Cardiac fibroblast (primary cell): Measurements from ENCODE around the gene VBP1.
"Not testable (repeated sequence)": the region's sequence is repeated elsewhere in the genome, so short reads cannot be mapped to it uniquely, and the experiment has no call there.

Experiments used
- DNase-seq, 2 donors: peaks; one replicate each; pipeline versions ENCODE4 v3.0.0 to v3.0.0-alpha.2; 2010; ENCODE audit warnings: low read depth in 2 of 2
- H3K4me3 ChIP-seq, 2 donors: replicated peaks in 1 of 2; 1 replicate in 1 of 2; 2 replicates in 1 of 2; pipeline ENCODE4 v1.5.1; 2011; ENCODE audit warnings: low read depth in 2 of 2, low read length in 2 of 2, mild to moderate bottlenecking in 2 of 2, moderate library complexity in 1 of 2
- CTCF ChIP-seq: IDR thresholded peaks from one replicate; pipeline ENCODE4 v1.5.1; 2011; ENCODE audit warnings: low read depth, mild to moderate bottlenecking, low read length, inconsistent platforms

VBP1 gene

DNA sequence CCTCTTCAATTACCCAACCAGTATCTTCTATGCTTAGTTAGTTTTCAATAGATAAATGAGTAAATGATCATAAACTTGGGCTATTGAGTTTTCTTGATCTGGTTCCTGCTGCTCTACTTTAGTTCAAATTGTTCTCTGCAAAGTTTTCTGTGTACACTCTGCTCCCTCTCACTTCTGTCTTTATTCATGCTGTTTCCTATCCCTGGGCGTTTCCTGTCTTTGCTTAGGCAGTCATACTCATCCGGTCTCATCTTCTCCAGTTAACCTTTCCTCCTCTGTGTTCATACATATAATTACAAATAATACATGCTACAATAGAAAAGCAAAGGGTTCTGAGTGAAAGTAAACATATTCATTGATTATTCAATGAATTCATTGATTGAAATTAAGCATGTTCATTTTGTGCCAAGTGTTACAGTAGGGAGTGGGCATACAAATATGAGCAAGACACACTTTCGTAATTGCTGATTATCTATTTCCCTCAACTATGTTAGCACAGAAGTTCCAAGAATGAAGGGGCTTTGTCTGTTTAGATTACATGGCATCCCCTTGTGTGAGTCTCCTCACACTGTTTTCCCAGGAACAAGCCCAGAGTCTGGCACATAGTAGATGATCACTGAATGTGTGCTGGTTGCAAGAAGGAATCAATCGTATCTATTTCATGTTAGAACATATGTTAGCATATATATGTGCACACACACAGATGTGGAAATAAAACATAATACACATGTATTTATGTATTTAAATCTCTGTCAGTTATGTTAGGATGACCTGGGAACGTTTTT lies 46.9 kb downstream of the VBP1 start:
- H3K4me3 ChIP-seq = no peak overlapping the region
- no peak for TF ChIP-seq CTCF
- DNase-seq = no peak

DNA sequence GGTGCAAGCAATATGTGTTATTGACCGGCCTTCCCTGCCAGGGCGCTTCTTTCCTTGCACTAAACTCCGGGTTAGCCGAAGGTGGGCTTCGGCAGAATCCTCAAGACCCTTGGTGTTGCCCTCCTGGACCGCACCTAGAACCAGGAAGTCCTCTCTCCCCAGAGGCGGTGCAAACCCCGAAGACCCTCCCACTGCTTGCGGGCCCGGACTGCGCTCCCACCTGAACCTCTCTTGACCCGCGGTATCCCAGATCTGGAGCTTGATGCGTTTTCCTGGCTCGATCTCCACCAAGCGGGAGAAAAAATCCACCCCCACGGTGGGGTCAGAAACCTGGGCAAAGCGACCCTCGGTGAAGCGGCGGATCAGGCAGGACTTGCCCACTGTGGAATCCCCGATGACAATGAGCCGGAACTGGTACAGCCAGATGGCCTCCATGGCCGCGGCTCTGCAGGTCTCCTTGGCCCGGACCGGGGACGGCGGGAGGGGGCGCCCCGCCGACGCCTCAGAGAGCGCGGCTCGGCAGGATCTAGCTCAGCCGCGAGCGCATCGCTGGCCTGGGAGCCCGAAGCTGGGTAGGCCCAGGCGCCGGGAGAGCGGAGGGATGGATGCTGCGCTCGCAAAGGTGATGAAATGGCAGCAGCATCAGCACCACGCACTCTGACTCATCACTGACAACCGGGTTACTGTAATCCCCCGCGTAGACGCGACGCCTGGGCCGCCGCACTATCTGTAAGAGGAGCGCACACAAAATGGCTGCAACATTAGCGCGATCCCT lies 47.8 kb downstream of the VBP1 start, which contains the start of gene RAB39B:
Gene RAB39B, minus strand, starts transcription at position 638 of the 775 bp plus-strand sequence. Its CDS starts 203 bp downstream, at position 435.
- TF ChIP-seq CTCF = no peak

DNA sequence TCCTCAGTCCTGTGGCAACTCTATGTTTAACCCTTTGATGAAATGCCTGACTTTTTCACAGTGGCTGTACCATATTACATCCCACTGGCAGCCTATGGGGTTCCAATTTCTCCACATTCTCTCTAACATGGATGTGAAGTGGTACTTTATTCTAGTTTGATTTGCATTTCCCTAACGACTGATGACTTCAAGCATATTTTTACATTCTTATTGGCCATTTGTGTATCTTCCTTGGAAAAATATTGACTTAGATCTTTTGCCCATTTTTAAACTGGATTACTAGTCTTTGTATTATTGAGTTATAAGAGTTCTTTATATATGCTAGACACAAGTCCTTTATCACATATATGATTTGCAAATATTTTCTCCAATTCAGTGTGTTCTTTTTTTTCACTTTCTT lies 50.2 kb downstream of the VBP1 start:
- no peak overlapping the region for H3K4me3 ChIP-seq
- no peak for TF ChIP-seq CTCF
- no peak for DNase-seq

More for the DNA sequence above, 47.8 kb downstream of the VBP1 start, which contains the start of gene RAB39B:
- no peak within 1 kb of the TSS for H3K4me3 ChIP-seq
- peak; percentile 26 to 65 for DNase-seq

DNA sequence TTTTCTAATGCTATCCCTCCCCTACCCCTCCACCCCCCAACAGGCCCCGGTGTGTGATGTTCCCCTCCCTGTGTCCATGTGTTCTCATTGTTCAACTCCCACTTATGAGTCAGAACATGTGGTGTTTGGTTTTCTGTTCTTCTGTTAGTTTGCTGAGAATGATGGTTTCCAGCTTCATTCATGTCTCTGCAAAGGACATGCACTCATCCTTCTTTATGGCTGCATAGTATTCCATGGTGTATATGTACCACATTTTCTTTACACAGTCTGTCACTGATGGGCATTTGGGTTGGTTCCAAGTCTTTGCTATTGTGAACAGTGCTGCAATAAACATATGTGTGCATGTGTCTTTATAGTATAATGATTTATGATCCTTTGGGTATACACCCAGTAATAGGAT lies 51.7 kb downstream of the VBP1 start:
- not testable (repeated sequence) for DNase-seq, H3K4me3 ChIP-seq

DNA sequence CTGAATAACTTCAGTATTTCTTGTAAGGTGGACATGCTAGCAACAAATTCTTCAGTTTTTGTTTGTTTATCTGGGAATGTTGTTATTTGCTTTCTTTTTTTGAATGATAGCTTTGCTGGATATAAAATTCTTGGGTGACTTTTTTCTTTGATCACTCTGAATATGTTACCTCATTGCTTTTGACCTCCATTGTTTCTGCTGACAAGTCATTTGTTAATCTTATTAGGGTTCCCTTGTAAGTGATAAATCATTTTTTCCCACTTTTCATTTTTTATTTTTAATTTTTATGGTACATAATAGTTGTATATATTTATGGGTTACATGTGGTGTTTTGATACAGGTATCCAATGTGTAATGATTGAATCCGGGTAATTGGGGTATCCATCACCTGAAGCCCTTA lies 54.7 kb downstream of the VBP1 start:
- TF ChIP-seq CTCF = no peak
- no peak overlapping the region for H3K4me3 ChIP-seq
- DNase-seq = no peak

DNA sequence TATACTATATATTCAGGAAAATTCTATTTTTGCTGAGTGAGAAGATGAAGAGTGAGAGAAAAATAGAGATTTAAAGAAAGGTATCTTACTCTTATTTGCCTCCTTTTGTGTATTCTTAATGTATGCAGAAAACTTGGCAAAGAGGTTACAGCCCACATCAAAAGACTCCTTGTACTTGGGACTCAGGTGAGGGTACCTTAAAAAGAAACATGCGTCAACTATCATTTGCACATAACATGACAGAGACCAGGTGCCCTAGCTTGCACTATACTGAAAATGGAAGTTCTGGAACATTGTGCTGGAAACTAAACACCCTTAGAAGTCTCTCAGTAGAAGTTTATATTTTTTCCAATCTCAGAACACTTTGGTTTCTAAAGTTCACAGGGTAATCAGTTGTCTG lies 63.6 kb downstream of the VBP1 start:
- DNase-seq = no peak
- no peak for TF ChIP-seq CTCF
- no peak overlapping the region for H3K4me3 ChIP-seq
